Measurements from ENCODE around the gene DYNC1H1. TPM values are rescaled to one million over a fixed set of nuclear protein-coding genes. Genes with fewer than 3 reads are reported as not detected.

The DYNC1H1 gene
- total and polyA plus RNA-seq, 2 of the 13 experiments (the other 11 are each of a cell fraction or from before 2014, with no cell fraction given), result 74.4 to 239 TPM

DNA sequence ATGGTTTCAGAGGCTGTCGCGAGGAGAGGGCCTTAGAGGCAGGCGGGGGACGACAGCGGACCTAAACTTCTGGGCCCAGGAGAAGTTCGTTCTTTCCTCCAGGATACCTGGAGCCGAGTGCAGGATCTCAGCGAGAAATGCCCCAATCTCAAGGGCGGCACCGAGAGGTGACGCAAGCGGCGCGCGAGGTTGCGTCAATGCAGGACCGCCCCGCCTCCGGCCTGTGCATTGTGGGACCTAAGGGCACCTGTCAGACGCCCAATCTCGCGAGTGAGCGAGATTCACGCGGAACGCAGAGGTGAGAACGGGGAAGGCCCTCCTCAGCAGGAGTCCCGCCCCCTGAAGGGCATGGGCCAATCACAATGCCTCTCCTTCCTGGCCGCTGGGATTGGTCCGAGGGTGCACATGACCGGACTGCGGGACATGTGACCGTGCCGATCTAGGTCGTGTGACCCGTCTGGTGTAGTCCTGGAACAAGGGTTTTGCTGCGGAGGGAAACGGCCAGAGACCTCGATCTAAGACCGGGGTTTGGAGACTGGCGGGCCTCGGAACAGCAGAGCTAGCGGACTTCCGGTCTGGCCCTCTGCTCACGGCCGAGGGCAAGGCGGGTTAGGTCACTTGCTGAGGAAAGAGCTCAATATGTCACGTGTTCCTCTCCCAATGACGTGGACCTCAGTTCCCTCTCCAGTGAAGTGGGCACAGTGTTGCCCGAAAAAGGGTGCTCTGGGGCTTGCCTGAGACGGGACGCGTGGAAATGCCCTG lies 16.3 kb upstream of the DYNC1H1 start (continued):
- TF ChIP-seq ZGPAT (CRISPR knock-in tag; IDR thresholded peaks at IDR 0.05) (peak; percentile 80), NFKBIZ (CRISPR knock-in tag; IDR thresholded peaks at IDR 0.05) (peak; percentile 33; the same call in 1 of the 2 replicates), ZNF510 (CRISPR knock-in tag; IDR thresholded peaks at IDR 0.05; ENCODE audit: low read depth) (no peak), TBL1XR1 (IDR thresholded peaks at IDR 0.05; ENCODE audit: borderline replicate concordance, low read length, partially characterized antibody) (peak; percentile 41), NCOR1 (IDR thresholded peaks at IDR 0.05; ENCODE audit: borderline replicate concordance, low read length) (no peak; the same call in 1 of the 2 replicates), ZNF777 (CRISPR knock-in tag; IDR thresholded peaks at IDR 0.05) (peak; percentile 73), HNRNPL (IDR thresholded peaks at IDR 0.05; ENCODE audit: low read depth, low read length) (0 out of 2 replicates have a peak, but pooled peaks have one; percentile 5), ZNF275 (CRISPR knock-in tag; IDR thresholded peaks at IDR 0.05; ENCODE audit: borderline replicate concordance) (peak; percentile 74; the same call in 1 of the 2 replicates), ZKSCAN5 (CRISPR knock-in tag; IDR thresholded peaks at IDR 0.05) (0 out of 2 replicates have a peak, but pooled peaks have one; percentile 12), ERF (CRISPR knock-in tag; IDR thresholded peaks at IDR 0.05) (no peak; the same call in none of the 2 replicates), ZBTB2 (CRISPR knock-in tag; IDR thresholded peaks at IDR 0.05; ENCODE audit: low read depth) (0 out of 2 replicates have a peak, but pooled peaks have one; percentile 17), ZNF350 (CRISPR knock-in tag; IDR thresholded peaks at IDR 0.05; ENCODE audit: borderline replicate concordance, low read depth) (peak; percentile 94), STAT6 (CRISPR knock-in tag; IDR thresholded peaks at IDR 0.05; ENCODE audit: borderline replicate concordance) (peak; percentile 50; the same call in 1 of the 2 replicates), MYNN (CRISPR knock-in tag; IDR thresholded peaks at IDR 0.05; ENCODE audit: low read depth) (peak; percentile 70), NFIC (IDR thresholded peaks at IDR 0.05; ENCODE audit: low read length) (peak; percentile 41; the same call in 1 of the 2 replicates)
- TF ChIP-seq, protein P1, sequence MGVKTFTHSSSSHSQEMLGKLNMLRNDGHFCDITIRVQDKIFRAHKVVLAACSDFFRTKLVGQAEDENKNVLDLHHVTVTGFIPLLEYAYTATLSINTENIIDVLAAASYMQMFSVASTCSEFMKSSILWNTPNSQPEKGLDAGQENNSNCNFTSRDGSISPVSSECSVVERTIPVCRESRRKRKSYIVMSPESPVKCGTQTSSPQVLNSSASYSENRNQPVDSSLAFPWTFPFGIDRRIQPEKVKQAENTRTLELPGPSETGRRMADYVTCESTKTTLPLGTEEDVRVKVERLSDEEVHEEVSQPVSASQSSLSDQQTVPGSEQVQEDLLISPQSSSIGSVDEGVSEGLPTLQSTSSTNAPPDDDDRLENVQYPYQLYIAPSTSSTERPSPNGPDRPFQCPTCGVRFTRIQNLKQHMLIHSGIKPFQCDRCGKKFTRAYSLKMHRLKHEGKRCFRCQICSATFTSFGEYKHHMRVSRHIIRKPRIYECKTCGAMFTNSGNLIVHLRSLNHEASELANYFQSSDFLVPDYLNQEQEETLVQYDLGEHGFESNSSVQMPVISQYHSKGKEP (CRISPR knock-in tag; IDR thresholded peaks at IDR 0.05), result no peak
- TF ChIP-seq, protein P2, sequence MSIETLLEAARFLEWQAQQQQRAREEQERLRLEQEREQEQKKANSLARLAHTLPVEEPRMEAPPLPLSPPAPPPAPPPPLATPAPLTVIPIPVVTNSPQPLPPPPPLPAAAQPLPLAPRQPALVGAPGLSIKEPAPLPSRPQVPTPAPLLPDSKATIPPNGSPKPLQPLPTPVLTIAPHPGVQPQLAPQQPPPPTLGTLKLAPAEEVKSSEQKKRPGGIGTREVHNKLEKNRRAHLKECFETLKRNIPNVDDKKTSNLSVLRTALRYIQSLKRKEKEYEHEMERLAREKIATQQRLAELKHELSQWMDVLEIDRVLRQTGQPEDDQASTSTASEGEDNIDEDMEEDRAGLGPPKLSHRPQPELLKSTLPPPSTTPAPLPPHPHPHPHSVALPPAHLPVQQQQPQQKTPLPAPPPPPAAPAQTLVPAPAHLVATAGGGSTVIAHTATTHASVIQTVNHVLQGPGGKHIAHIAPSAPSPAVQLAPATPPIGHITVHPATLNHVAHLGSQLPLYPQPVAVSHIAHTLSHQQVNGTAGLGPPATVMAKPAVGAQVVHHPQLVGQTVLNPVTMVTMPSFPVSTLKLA (IDR thresholded peaks at IDR 0.05), result peak; percentile 92
